ENCODE measurements around the gene IVD. TPM values are rescaled to one million over a fixed set of nuclear protein-coding genes. Genes with fewer than 3 reads are reported as not detected.

IVD gene
- polyA plus RNA-seq, 1 donor from 2014 or later, result 28.6 TPM

GRCh38 chr15:40420793-40421192 lies 15.2 kb downstream of the IVD start:
- Histone ChIP-seq H3K9ac (ENCODE audit: low read length) (no peak overlapping the region), H3K9me3 (ENCODE audit: low read length) (no peaks in the 10 kb centered on the region), H2AFZ (ENCODE audit: low read depth, low read length) (no peak overlapping the region), H3F3A (ENCODE audit: insufficient read depth, low read length, poor library complexity, severe bottlenecking) (no peaks in the 10 kb centered on the region), H3K4me3 (ENCODE audit: low read length) (no peak overlapping the region), H3K36me3 (ENCODE audit: insufficient read depth, low read length) (no peaks in the 10 kb centered on the region), H4K20me1 (ENCODE audit: insufficient read depth) (no peaks in the 10 kb centered on the region), H3K9me2 (ENCODE audit: insufficient read depth, low read length) (no peaks in the 10 kb centered on the region), H3K79me2 (replicated peaks; ENCODE audit: insufficient read depth, low read length) (no peaks in the 10 kb centered on the region), H3K27ac (ENCODE audit: low read length) (no peak overlapping the region), H3K27me3 (ENCODE audit: insufficient read depth, low read depth, low read length) (no peaks in the 10 kb centered on the region), H3K4me2 (ENCODE audit: low read length) (no peak overlapping the region)
- no peak for TF ChIP-seq POLR2AphosphoS5 (IDR thresholded peaks at IDR 0.05)
- TF ChIP-seq SMC3 (conservative IDR thresholded peaks at IDR 0.05; ENCODE audit: poor library complexity), result no peak
- no peak for TF ChIP-seq REST (IDR thresholded peaks at IDR 0.05; ENCODE audit: borderline replicate concordance)
- no peak for TF ChIP-seq RAD21 (conservative IDR thresholded peaks at IDR 0.05)
- TF ChIP-seq EZH2 (IDR thresholded peaks at IDR 0.05; ENCODE audit: borderline replicate concordance, insufficient read depth, low read length, poor library complexity, severe bottlenecking), result no peak
- no peak for TF ChIP-seq TAF1 (IDR thresholded peaks at IDR 0.05; ENCODE audit: low read depth)
- no peak for TF ChIP-seq EP300 (conservative IDR thresholded peaks at IDR 0.05; ENCODE audit: poor library complexity, severe bottlenecking)
- TF ChIP-seq MXI1 (conservative IDR thresholded peaks at IDR 0.05; ENCODE audit: poor library complexity, severe bottlenecking), result no peak
- no peak for TF ChIP-seq CTCF (IDR thresholded peaks at IDR 0.05; ENCODE audit: poor library complexity, severe bottlenecking)

GRCh38 chr15:40421246-40422157 lies 15.9 kb downstream of the IVD start:
- Histone ChIP-seq H4K20me1 (ENCODE audit: insufficient read depth) (no peaks in the 10 kb centered on the region), H2AFZ (ENCODE audit: low read depth, low read length) (no peak overlapping the region), H3K9me2 (ENCODE audit: insufficient read depth, low read length) (no peaks in the 10 kb centered on the region), H3K4me3 (ENCODE audit: low read length) (peak overlapping the region; percentile 40), H3K79me2 (replicated peaks; ENCODE audit: insufficient read depth, low read length) (no peaks in the 10 kb centered on the region), H3K27ac (ENCODE audit: low read length) (no peak overlapping the region), H3K9ac (ENCODE audit: low read length) (no peak overlapping the region), H3K9me3 (ENCODE audit: low read length) (no peaks in the 10 kb centered on the region), H3K27me3 (ENCODE audit: insufficient read depth, low read depth, low read length) (no peaks in the 10 kb centered on the region), H3K4me2 (ENCODE audit: low read length) (no peak overlapping the region), H3F3A (ENCODE audit: insufficient read depth, low read length, poor library complexity, severe bottlenecking) (no peaks in the 10 kb centered on the region), H3K36me3 (ENCODE audit: insufficient read depth, low read length) (no peaks in the 10 kb centered on the region)
- TF ChIP-seq EZH2 (IDR thresholded peaks at IDR 0.05; ENCODE audit: borderline replicate concordance, insufficient read depth, low read length, poor library complexity, severe bottlenecking) (no peak), MXI1 (conservative IDR thresholded peaks at IDR 0.05; ENCODE audit: poor library complexity, severe bottlenecking) (no peak), CTCF (IDR thresholded peaks at IDR 0.05; ENCODE audit: poor library complexity, severe bottlenecking) (peak; percentile 91), EP300 (conservative IDR thresholded peaks at IDR 0.05; ENCODE audit: poor library complexity, severe bottlenecking) (no peak), POLR2AphosphoS5 (IDR thresholded peaks at IDR 0.05) (no peak), RAD21 (conservative IDR thresholded peaks at IDR 0.05) (peak; percentile 93), REST (IDR thresholded peaks at IDR 0.05; ENCODE audit: borderline replicate concordance) (no peak), SMC3 (conservative IDR thresholded peaks at IDR 0.05; ENCODE audit: poor library complexity) (peak; percentile 93)

Data from neural cell (in vitro differentiated cells).